NCI-H69 (cell line): ENCODE measurements around the gene MORN2.

Experiments
- DNase-seq: peaks from one replicate; lab custom pipeline; 2025; lab: John Stamatoyannopoulos, UW

The MORN2 gene

GRCh38 chr2:38889575-38889974 is 13.8 kb downstream of the MORN2 start, which contains the start of gene ARHGEF33:
Gene ARHGEF33 (plus strand): TSS chr2:38889875. CDS start chr2:38919448, 29,573 bp downstream.
- DNase-seq = no peak

GRCh38 chr2:38892819-38893218 is 17.0 kb downstream of the MORN2 start:
- DNase-seq = no peak

GRCh38 chr2:38898256-38898655 is 22.5 kb downstream of the MORN2 start:
- DNase-seq = no peak

GRCh38 chr2:38900726-38901125 is 24.9 kb downstream of the MORN2 start:
- DNase-seq = no peak

- DNase-seq = no peak
These were observed 29.5 kb downstream of the MORN2 start for GRCh38 chr2:38905251-38905650.

GRCh38 chr2:38907242-38907641 is 31.5 kb downstream of the MORN2 start:
- DNase-seq = no peak

GRCh38 chr2:38907743-38908562 is 32.2 kb downstream of the MORN2 start:
- DNase-seq = no peak

- DNase-seq = no peak
These were observed 34.1 kb downstream of the MORN2 start for GRCh38 chr2:38909872-38910271.

GRCh38 chr2:38911191-38911590 is 35.4 kb downstream of the MORN2 start:
- DNase-seq = no peak

- no peak for DNase-seq
These were observed 36.8 kb downstream of the MORN2 start for GRCh38 chr2:38912619-38913018.

- no peak for DNase-seq
These were observed 46.6 kb downstream of the MORN2 start for GRCh38 chr2:38922389-38922788.

GRCh38 chr2:38922902-38923301 is 47.1 kb downstream of the MORN2 start:
- DNase-seq = peak; percentile 23

- DNase-seq = no peak
These were observed 50.2 kb downstream of the MORN2 start for GRCh38 chr2:38925982-38926381.

- no peak for DNase-seq
These were observed 54.8 kb downstream of the MORN2 start for GRCh38 chr2:38930600-38930999.
